Activated CD4-positive, alpha-beta T cell treated with anti-CD3 and anti-CD28 coated beads for 36 hours (primary cell): ENCODE measurements around the gene SOAT1. TPM values are rescaled to one million over a fixed set of nuclear protein-coding genes. Genes with fewer than 3 reads are reported as not detected.

Source experiments
- ATAC-seq: fragments of 200-7000 bp; cut with Tn5 transposase; one replicate; pipeline ENCODE4 v1.10.0; 2021; ENCODE audit warnings: mild to moderate bottlenecking, moderate library complexity
- CTCF ChIA-PET: fragments of 350-600 bp; sonication (Branson Sonifier 250); formaldehyde crosslinking; loops from one replicate; lab custom pipeline; 2021; ENCODE audit warnings: antibody characterized with exemption; lab: Charles Lee
- POLR2A ChIA-PET: fragments of 350-600 bp; sonication (Branson Sonifier 250); formaldehyde crosslinking; loops from one replicate; lab custom pipeline; 2021; ENCODE audit warnings: antibody characterized with exemption, inconsistent platforms; lab: Charles Lee
- DNase-seq: peaks from one replicate; pipeline ENCODE4 v3.0.0-alpha.2; 2020
- H3K27ac Mint-ChIP-seq: one replicate; pipeline ENCODE4 v1.8.0; 2021; ENCODE audit warnings: mixed read lengths
- H3K27me3 Mint-ChIP-seq: one replicate; pipeline ENCODE4 v1.8.0; 2021; ENCODE audit warnings: mixed read lengths
- H3K36me3 Mint-ChIP-seq: one replicate; pipeline ENCODE4 v1.8.0; 2021; ENCODE audit warnings: low read depth, mixed read lengths
- H3K4me1 Mint-ChIP-seq: one replicate; pipeline ENCODE4 v1.8.0; 2021; ENCODE audit warnings: mixed read lengths
- H3K4me3 Mint-ChIP-seq: one replicate; pipeline ENCODE4 v1.8.0; 2021; ENCODE audit warnings: mild to moderate bottlenecking, moderate library complexity, mixed read lengths
- H3K9me3 Mint-ChIP-seq: one replicate; pipeline ENCODE4 v1.8.0; 2021; ENCODE audit warnings: low read depth, mixed read lengths
- intact Hi-C, 2 experiments: fragments of 100-400 bp; cut with DNase I in 1 of 2; cut with micrococcal nuclease in 1 of 2; formaldehyde crosslinking; loops; one replicate each; pipeline versions ENCODE4 v1.14.2 to v1.15.1; 2022 to 2024; cut with DNase I, micrococcal nuclease
- total RNA-seq, 2 experiments: library from RNA; stranded (reverse); gene quantifications; one replicate each; pipeline ENCODE4 v1.2.3, GENCODE V29; 2021

The SOAT1 gene
- total RNA-seq, 2 experiments from 2014 or later = 49.8 to 52.0 TPM

- ChIA-PET POLR2A (no interaction called here), CTCF (interaction anchor here (0.6 kb wide), 1 partner anchor 30 kb away, joined by 3 read pairs; no protein-coding TSS in a partner anchor)
- ATAC-seq = no peak
- Mint-ChIP-seq H3K27me3 (no peaks in the 10 kb centered on the region), H3K9me3 (peaks cover 6% of the 10 kb centered on the region), H3K4me1 (no peaks in the 10 kb centered on the region), H3K27ac (no peak overlapping the region), H3K4me3 (no peak overlapping the region), H3K36me3 (peaks cover 2% of the 10 kb centered on the region)
- intact Hi-C loops = no loop called here
- no peak for DNase-seq
These were observed 14.7 kb upstream of the SOAT1 start for GRCh38 chr1:179278920-179279319.

GRCh38 chr1:179283992-179284391, 9.6 kb upstream of the SOAT1 start:
- intact Hi-C loops = no loop called here
- DNase-seq = no peak
- H3K9me3 Mint-ChIP-seq = peaks cover 4% of the 10 kb centered on the region
- ChIA-PET POLR2A (interaction anchor here (0.6 kb wide), 2 partner anchors 39 to 142 kb away, joined by 5 to 7 read pairs; no protein-coding TSS in a partner anchor), CTCF (no interaction called here)
- H3K27me3 Mint-ChIP-seq = no peaks in the 10 kb centered on the region
- H3K4me3 Mint-ChIP-seq = no peak overlapping the region
- peaks cover 2% of the 10 kb centered on the region for H3K36me3 Mint-ChIP-seq
- no peak overlapping the region for H3K27ac Mint-ChIP-seq
- no peaks in the 10 kb centered on the region for H3K4me1 Mint-ChIP-seq
- no peak for ATAC-seq

GRCh38 chr1:179287946-179288345, 5.7 kb upstream of the SOAT1 start:
- Mint-ChIP-seq H3K27ac (no peak overlapping the region), H3K4me1 (no peaks in the 10 kb centered on the region), H3K9me3 (no peaks in the 10 kb centered on the region), H3K4me3 (no peak overlapping the region), H3K36me3 (no peaks in the 10 kb centered on the region), H3K27me3 (no peaks in the 10 kb centered on the region)
- intact Hi-C loops = no loop called here
- ATAC-seq (no peak), DNase-seq (no peak)
- ChIA-PET CTCF (no interaction called here), POLR2A (no interaction called here)

GRCh38 chr1:179288977-179289376, 4.6 kb upstream of the SOAT1 start:
- ATAC-seq (no peak), DNase-seq (no peak)
- Mint-ChIP-seq H3K36me3 (no peaks in the 10 kb centered on the region), H3K4me3 (no peak overlapping the region), H3K9me3 (no peaks in the 10 kb centered on the region), H3K27ac (no peak overlapping the region), H3K4me1 (peaks cover 4% of the 10 kb centered on the region), H3K27me3 (no peaks in the 10 kb centered on the region)
- CTCF ChIA-PET = no interaction called here
- intact Hi-C loops = no loop called here
- POLR2A ChIA-PET = no interaction called here

- H3K27ac Mint-ChIP-seq = peak overlapping the region; percentile 91
- POLR2A ChIA-PET = no interaction called here
- no peaks in the 10 kb centered on the region for H3K9me3 Mint-ChIP-seq
- DNase-seq (no peak), ATAC-seq (no peak)
- H3K36me3 Mint-ChIP-seq = peaks cover 18% of the 10 kb centered on the region
- CTCF ChIA-PET = interaction anchor here (0.7 to 2.8 kb wide), 6 partner anchors 64 to 520 kb away, joined by 3 to 15 read pairs (median 4); partner anchors contain the start of gene TOR3A
- intact Hi-C loops = loop anchor here (2.0 to 10.0 kb wide), 4 partner anchors 66 to 753 kb away; partner anchors contain the start of genes ABL2 (in 1 of the 2), CEP350 (in 1 of the 2) and TOR1AIP1 (in 1 of the 2)
- no peaks in the 10 kb centered on the region for H3K27me3 Mint-ChIP-seq
- H3K4me1 Mint-ChIP-seq = peaks cover 53% of the 10 kb centered on the region
- peak overlapping the region; percentile 77 for H3K4me3 Mint-ChIP-seq
These were observed 1.7 kb downstream of the SOAT1 start for GRCh38 chr1:179295164-179295755.

- DNase-seq = no peak
- H3K27ac Mint-ChIP-seq = peak overlapping the region; percentile 63
- intact Hi-C loops = loop anchor here in 1 of 2 experiments (5.0 to 10.0 kb wide), 2 partner anchors 588 to 754 kb away; partner anchors contain the start of gene TOR1AIP1
- POLR2A ChIA-PET = no interaction called here
- CTCF ChIA-PET = interaction anchor here (0.8 to 1.1 kb wide), 2 partner anchors 72 to 176 kb away, joined by 3 to 4 read pairs; no protein-coding TSS in a partner anchor
- H3K9me3 Mint-ChIP-seq = no peaks in the 10 kb centered on the region
- H3K4me1 Mint-ChIP-seq = peaks cover 62% of the 10 kb centered on the region
- ATAC-seq = no peak
- H3K4me3 Mint-ChIP-seq = peak overlapping the region; percentile 20
- H3K27me3 Mint-ChIP-seq = no peaks in the 10 kb centered on the region
- peaks cover 20% of the 10 kb centered on the region for H3K36me3 Mint-ChIP-seq
These were observed 2.9 kb downstream of the SOAT1 start for GRCh38 chr1:179296356-179297104.

GRCh38 chr1:179297105-179297378, 3.4 kb downstream of the SOAT1 start:
- intact Hi-C loops = loop anchor here in 1 of 2 experiments (5.0 to 10.0 kb wide), 2 partner anchors 588 to 755 kb away; partner anchors contain the start of gene TOR1AIP1
- CTCF ChIA-PET = interaction anchor here (0.8 to 1.4 kb wide), 3 partner anchors 20 to 176 kb away, joined by 3 to 5 read pairs (median 4); no protein-coding TSS in a partner anchor
- H3K4me3 Mint-ChIP-seq = no peak overlapping the region

GRCh38 chr1:179298952-179299351, 5.4 kb downstream of the SOAT1 start:
- Mint-ChIP-seq H3K36me3 (peaks cover 38% of the 10 kb centered on the region), H3K9me3 (no peaks in the 10 kb centered on the region), H3K4me1 (peaks cover 73% of the 10 kb centered on the region), H3K27ac (peak overlapping the region; percentile 78), H3K27me3 (no peaks in the 10 kb centered on the region), H3K4me3 (peak overlapping the region; percentile 22)
- ChIA-PET POLR2A (no interaction called here), CTCF (no interaction called here)
- intact Hi-C loops = loop anchor here in 1 of 2 experiments (1.0 to 10.0 kb wide), 4 partner anchors 18 to 757 kb away; partner anchors contain the start of gene TOR1AIP1
- DNase-seq (peak; percentile 74), ATAC-seq (peak; percentile 92)

More at GRCh38 chr1:179297105-179297378, 3.4 kb downstream of the SOAT1 start:
- POLR2A ChIA-PET = no interaction called here
- DNase-seq = no peak
- Mint-ChIP-seq H3K27ac (peak overlapping the region; percentile 63), H3K27me3 (no peaks in the 10 kb centered on the region), H3K9me3 (no peaks in the 10 kb centered on the region), H3K4me1 (peaks cover 67% of the 10 kb centered on the region), H3K36me3 (peaks cover 22% of the 10 kb centered on the region)
- no peak for ATAC-seq

- ChIA-PET CTCF (interaction anchor here (0.8 kb wide), 1 partner anchor 14 kb away, joined by 4 read pairs; no protein-coding TSS in a partner anchor), POLR2A (no interaction called here)
- H3K27me3 Mint-ChIP-seq = no peaks in the 10 kb centered on the region
- peak overlapping the region; percentile 95 for H3K27ac Mint-ChIP-seq
- H3K4me3 Mint-ChIP-seq = peak overlapping the region; percentile 51
- H3K36me3 Mint-ChIP-seq = peaks cover 42% of the 10 kb centered on the region
- H3K9me3 Mint-ChIP-seq = no peaks in the 10 kb centered on the region
- ATAC-seq (no peak), DNase-seq (no peak)
- intact Hi-C loops = no loop called here
- H3K4me1 Mint-ChIP-seq = peaks cover 73% of the 10 kb centered on the region
These were observed 6.5 kb downstream of the SOAT1 start for GRCh38 chr1:179300112-179300511.

- H3K4me1 Mint-ChIP-seq = peaks cover 63% of the 10 kb centered on the region
- DNase-seq (no peak), ATAC-seq (no peak)
- H3K36me3 Mint-ChIP-seq = peaks cover 47% of the 10 kb centered on the region
- H3K27me3 Mint-ChIP-seq = no peaks in the 10 kb centered on the region
- ChIA-PET CTCF (interaction anchor here (2.4 kb wide), 1 partner anchor 8 kb away, joined by 7 read pairs; the partner anchor contains the start of gene SOAT1), POLR2A (interaction anchor here (0.6 kb wide), 1 partner anchor 63 kb away, joined by 3 read pairs; no protein-coding TSS in a partner anchor)
- H3K27ac Mint-ChIP-seq = no peak overlapping the region
- no peak overlapping the region for H3K4me3 Mint-ChIP-seq
- intact Hi-C loops = no loop called here
- no peaks in the 10 kb centered on the region for H3K9me3 Mint-ChIP-seq
These were observed 8.5 kb downstream of the SOAT1 start for GRCh38 chr1:179302070-179302469.

- intact Hi-C loops = no loop called here
- no peak for ATAC-seq
These were observed 9.7 kb downstream of the SOAT1 start for GRCh38 chr1:179303200-179303785.

More at GRCh38 chr1:179303200-179303785, 9.7 kb downstream of the SOAT1 start:
- Mint-ChIP-seq H3K27ac (no peak overlapping the region), H3K27me3 (no peaks in the 10 kb centered on the region), H3K9me3 (no peaks in the 10 kb centered on the region), H3K4me3 (no peak overlapping the region), H3K36me3 (peaks cover 56% of the 10 kb centered on the region), H3K4me1 (peaks cover 52% of the 10 kb centered on the region)
- no peak for DNase-seq
- POLR2A ChIA-PET = no interaction called here
- CTCF ChIA-PET = interaction anchor here (1.3 to 2.4 kb wide), 3 partner anchors 10 to 94 kb away, joined by 3 to 7 read pairs (median 4); partner anchors contain the start of gene SOAT1
